GM21447 (cell line): Measurements from ENCODE around the gene BAHD1.
"Not testable (repeated sequence)": the region's sequence is repeated elsewhere in the genome, so short reads cannot be mapped to it uniquely, and the experiment has no call there.

Experiments
- ATAC-seq: cut with Tn5 transposase; IDR thresholded peaks from one replicate; pipeline ENCODE4 v1.9.1; 2021; ENCODE audit not compliant: unreplicated experiment

Gene BAHD1

DNA sequence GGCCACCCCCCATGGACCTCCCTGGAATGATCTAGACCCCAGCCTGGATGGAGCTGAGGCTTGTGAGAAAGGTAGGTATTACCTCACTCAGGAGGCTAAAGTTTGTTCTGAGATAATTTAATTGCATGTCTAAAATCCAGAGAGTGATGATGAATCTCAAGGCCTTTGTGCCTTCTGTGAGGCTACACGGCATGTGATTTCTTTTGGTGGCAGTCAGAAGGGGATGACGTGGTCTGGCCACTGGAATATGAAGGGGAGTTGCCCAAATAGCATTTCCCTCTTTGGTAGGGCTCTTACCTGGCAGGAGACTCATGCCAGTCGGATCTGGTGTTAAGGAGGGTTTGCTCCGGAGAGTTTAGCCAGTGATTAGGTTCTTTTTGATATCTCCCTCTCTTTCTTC lies 2.5 kb downstream of the BAHD1 start:
- no peak for ATAC-seq

- ATAC-seq = no peak
These were observed 3.1 kb downstream of the BAHD1 start for GRCh38 chr15:40443846-40444245.

- no peak for ATAC-seq
These were observed 4.0 kb downstream of the BAHD1 start for GRCh38 chr15:40444736-40445135.

- ATAC-seq = no peak
These were observed 4.7 kb downstream of the BAHD1 start for GRCh38 chr15:40445421-40445922.

DNA sequence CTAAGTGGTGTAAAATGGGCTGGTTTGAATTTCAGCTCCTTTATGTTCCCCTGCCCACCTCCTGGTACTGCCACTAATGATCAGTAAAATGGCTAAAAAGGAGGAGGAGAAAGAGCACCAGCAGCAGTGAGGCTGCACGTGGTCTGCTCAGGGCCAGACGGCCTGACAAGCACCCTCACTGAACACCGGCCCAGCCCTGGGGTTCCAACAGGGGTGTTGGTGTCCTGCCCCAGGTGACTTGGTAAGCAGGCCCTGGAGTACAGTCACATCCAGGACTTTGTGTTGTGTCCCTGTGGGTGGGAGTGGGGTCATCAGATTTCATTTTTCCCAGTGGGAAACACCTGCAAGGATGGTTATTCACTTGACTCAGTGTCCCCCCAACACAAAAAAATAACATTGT lies 5.4 kb downstream of the BAHD1 start:
- ATAC-seq = no peak

DNA sequence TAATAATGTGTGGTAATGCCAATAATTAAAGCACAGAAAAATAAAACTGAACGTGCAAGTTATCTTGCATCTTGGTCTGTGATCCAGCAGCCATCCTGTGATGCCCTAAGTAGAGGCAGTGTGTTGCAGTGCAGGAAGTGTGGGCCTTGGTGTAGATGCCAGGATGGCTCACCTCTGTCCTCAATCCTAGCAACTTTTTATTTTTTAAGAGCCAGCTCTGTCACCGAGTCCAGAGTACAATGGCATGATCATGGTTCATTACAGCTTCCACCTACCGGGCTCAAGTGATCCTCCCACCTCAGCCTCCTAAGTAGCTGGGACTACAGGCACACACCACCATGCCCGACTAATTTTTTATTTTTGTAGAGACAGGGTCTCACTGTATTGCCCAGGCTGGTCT lies 7.6 kb downstream of the BAHD1 start:
- no peak for ATAC-seq

- ATAC-seq = no peak
These were observed 8.5 kb downstream of the BAHD1 start for GRCh38 chr15:40449275-40449674.

GRCh38 chr15:40450047-40450446 lies 9.3 kb downstream of the BAHD1 start:
- no peak for ATAC-seq

DNA sequence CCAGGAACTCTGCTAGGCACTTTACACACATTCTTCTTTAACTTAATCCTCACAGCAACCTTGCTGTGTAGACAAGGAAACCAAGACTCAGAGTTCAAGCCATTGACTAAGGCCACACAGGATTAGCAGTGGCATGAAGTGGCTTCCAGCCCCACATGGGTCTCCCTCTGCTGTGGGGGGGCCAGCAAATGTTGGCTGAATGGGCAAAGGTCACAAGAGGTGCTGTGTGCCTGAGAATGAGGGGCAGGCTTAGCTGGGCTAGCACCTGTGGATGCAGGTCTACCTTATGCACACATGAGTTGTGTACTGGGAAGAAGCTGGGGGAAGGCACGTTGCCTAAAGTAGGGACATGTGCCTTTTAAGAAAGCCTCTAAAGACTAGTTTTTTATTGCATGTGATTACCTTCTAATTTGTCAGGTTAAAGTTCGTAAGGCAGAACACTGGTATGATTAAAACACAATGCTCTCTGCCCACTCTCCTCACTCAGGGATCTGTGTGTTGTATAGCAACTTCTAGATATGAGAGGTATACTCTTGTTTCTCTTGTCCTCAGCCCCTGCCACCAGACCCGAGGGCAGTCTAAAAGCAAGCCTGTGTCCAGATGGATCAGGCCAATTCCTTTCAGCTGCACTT lies 10.9 kb downstream of the BAHD1 start:
- no peak for ATAC-seq

- peak; percentile 65 for ATAC-seq
These were observed 11.7 kb downstream of the BAHD1 start for GRCh38 chr15:40452296-40453090.

DNA sequence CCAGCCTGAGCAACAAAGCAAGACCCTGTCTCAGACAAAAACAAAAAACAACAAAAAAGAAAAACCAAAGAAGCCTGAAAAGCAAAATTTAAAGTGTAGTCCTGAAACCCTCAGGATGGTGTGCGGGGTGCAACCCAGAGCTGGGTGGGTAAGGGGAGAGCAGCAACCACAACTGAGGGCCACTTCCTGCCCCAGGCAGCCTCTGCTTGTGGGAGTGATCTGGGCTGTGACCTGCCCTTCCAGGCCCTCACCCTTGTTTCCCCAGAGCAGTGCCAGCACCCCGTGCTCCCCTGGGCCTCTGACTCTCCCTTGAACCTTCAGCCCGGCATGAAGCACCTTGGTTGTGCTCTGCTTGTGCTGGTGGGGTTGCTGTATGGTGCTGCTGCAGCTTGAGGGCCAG lies 13.2 kb downstream of the BAHD1 start:
- ATAC-seq = not testable (repeated sequence)

- ATAC-seq = no peak
These were observed 14.2 kb downstream of the BAHD1 start for GRCh38 chr15:40454904-40455391.

GRCh38 chr15:40456299-40456712 lies 15.6 kb downstream of the BAHD1 start:
- no peak for ATAC-seq

GRCh38 chr15:40456738-40457137 lies 16.0 kb downstream of the BAHD1 start:
- no peak for ATAC-seq

DNA sequence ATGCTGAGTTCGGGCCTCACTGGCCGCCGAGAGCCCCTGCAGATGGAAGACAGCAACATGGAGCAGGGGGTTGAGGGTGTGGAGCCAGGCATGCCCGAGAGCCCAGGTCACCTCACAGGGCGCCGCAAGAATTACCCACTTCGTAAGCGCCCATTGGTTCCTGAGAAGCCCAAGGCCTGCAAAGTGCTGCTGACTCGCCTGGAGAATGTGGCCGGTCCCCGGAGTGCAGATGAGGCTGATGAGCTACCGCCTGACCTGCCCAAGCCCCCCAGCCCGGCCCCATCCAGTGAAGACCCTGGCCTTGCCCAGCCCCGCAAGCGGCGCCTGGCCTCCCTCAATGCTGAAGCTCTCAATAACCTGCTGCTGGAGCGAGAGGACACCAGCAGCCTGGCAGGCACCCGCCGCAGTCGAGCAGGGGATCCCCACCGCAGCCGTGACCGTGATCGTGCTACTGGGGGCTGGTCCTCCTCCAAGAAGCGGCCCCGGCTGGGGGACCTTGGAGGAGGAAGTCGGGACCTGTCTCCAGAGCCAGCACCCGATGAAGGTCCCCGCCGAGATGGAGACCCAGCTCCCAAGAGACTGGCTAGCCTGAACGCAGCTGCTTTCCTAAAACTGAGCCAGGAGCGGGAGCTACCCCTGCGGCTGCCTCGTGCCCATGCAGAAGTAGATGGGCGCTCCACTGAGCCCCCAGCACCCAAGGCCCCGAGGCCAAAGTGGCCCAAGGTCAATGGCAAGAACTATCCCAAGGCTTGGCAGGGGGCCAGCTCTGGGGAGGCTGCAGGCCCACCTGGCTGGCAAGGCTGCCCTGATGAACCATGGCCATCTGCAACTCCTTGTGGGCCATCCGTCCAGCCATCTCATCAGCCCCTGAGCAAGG lies 18.0 kb downstream of the BAHD1 start:
- ATAC-seq = no peak

- ATAC-seq = no peak
These were observed 18.8 kb downstream of the BAHD1 start for GRCh38 chr15:40459391-40460015.

GRCh38 chr15:40460404-40460803 lies 19.7 kb downstream of the BAHD1 start:
- ATAC-seq = no peak

GRCh38 chr15:40461958-40462357 lies 21.2 kb downstream of the BAHD1 start:
- ATAC-seq = no peak

DNA sequence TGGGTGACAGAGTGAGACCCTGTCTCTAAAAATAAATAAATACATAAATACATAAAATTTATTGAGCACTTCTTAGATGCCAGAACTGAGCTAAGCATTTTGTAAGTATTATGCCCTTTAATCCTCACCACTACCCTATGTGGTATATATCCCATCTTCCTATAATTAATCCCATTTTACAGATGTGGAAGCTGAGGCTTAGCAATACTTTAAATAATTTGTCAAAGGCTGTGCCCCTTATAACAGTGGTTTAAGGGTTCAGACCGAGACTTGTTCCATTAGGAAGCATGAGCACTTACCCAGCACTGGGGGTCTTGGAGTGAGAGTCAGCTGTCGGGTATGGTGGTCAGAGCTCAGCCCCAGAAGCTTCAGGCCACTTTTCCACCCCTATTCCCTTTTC lies 22.5 kb downstream of the BAHD1 start:
- ATAC-seq = no peak

- no peak for ATAC-seq
These were observed 23.3 kb downstream of the BAHD1 start for GRCh38 chr15:40463886-40464545.
